ENCODE measurements around the gene CCDC192.

GRCh38 chr5:127725673-127726072 is 22.5 kb downstream of the CCDC192 start:
- TF ChIP-seq, protein P1, sequence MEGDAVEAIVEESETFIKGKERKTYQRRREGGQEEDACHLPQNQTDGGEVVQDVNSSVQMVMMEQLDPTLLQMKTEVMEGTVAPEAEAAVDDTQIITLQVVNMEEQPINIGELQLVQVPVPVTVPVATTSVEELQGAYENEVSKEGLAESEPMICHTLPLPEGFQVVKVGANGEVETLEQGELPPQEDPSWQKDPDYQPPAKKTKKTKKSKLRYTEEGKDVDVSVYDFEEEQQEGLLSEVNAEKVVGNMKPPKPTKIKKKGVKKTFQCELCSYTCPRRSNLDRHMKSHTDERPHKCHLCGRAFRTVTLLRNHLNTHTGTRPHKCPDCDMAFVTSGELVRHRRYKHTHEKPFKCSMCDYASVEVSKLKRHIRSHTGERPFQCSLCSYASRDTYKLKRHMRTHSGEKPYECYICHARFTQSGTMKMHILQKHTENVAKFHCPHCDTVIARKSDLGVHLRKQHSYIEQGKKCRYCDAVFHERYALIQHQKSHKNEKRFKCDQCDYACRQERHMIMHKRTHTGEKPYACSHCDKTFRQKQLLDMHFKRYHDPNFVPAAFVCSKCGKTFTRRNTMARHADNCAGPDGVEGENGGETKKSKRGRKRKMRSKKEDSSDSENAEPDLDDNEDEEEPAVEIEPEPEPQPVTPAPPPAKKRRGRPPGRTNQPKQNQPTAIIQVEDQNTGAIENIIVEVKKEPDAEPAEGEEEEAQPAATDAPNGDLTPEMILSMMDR (IDR thresholded peaks at IDR 0.05; ENCODE audit: insufficient read depth, low read depth, low read length), result no peak
- TF ChIP-seq EZH2 (IDR thresholded peaks at IDR 0.05; ENCODE audit: insufficient read depth, low read length), result no peak

Data from astrocyte (in vitro differentiated cells and primary cell).